ENCODE data around the gene TM7SF3.

DNA sequence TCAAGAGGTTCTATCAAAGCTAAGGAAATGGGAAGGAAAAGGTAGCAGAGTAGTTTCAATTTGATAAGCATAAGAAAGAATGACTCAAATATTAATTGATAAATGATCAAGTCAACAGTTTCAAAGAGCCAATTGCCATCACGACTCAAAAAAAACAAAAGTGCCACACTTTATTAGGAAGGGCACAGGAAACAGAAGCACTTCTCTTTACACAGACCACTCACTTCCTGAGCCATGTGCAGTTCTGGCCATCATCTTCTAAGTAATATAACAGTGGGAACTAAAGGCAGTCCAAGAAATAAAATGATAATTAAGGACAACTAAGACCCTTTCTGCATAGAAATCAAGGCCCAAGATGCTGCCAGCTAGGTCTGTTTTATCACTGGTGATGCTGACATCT, 13.2 kb downstream of the TM7SF3 start:
- TF ChIP-seq, protein P1, sequence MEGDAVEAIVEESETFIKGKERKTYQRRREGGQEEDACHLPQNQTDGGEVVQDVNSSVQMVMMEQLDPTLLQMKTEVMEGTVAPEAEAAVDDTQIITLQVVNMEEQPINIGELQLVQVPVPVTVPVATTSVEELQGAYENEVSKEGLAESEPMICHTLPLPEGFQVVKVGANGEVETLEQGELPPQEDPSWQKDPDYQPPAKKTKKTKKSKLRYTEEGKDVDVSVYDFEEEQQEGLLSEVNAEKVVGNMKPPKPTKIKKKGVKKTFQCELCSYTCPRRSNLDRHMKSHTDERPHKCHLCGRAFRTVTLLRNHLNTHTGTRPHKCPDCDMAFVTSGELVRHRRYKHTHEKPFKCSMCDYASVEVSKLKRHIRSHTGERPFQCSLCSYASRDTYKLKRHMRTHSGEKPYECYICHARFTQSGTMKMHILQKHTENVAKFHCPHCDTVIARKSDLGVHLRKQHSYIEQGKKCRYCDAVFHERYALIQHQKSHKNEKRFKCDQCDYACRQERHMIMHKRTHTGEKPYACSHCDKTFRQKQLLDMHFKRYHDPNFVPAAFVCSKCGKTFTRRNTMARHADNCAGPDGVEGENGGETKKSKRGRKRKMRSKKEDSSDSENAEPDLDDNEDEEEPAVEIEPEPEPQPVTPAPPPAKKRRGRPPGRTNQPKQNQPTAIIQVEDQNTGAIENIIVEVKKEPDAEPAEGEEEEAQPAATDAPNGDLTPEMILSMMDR (conservative IDR thresholded peaks at IDR 0.05; ENCODE audit: low read depth, low read length) = no peak
- TF ChIP-seq EZH2 (IDR thresholded peaks at IDR 0.05; ENCODE audit: low read length, unreplicated experiment) (no peak), EZH2phosphoT487 (IDR thresholded peaks at IDR 0.05; ENCODE audit: borderline replicate concordance, low read length) (no peak)
